Breast epithelium (tissue), 4 donors: ENCODE data around the gene RMDN3. TPM values are rescaled to one million over a fixed set of nuclear protein-coding genes. Genes with fewer than 3 reads are reported as not detected.

Experiments
- DNase-seq, 2 donors: peaks; one replicate each; pipeline ENCODE4 v3.0.0-alpha.2; 2019; ENCODE audit warnings: low spot score in 2 of 2
- H3K27ac ChIP-seq, 2 donors: fragments of 200-600 bp; sonication (generic) in 1 of 2; one replicate each; pipeline ENCODE4 v1.5.1; 2016 to 2019; ENCODE audit warnings: mild to moderate bottlenecking in 1 of 2
- H3K27me3 ChIP-seq, 2 donors: fragments of 200-600 bp; sonication (generic) in 1 of 2; one replicate each; pipeline versions ENCODE4 v1.5.1 to v1.6.0; 2017 to 2019; ENCODE audit warnings: control low read depth in 1 of 2, mild to moderate bottlenecking in 1 of 2
- H3K36me3 ChIP-seq: fragments of 200-600 bp; one replicate; pipeline ENCODE4 v1.5.1; 2019
- H3K4me1 ChIP-seq, 2 donors: fragments of 200-600 bp; sonication (generic); one replicate each; pipeline ENCODE4 v1.5.1; 2016 to 2019; ENCODE audit warnings: control low read depth in 1 of 2
- H3K4me3 ChIP-seq, 3 donors: fragments of 200-600 bp; sonication (generic); 1 replicate in 2 of 3; 2 replicates in 1 of 3; pipeline ENCODE4 v1.5.1; 2016 to 2019; ENCODE audit warnings: mild to moderate bottlenecking in 3 of 3, moderate library complexity in 2 of 3
- H3K9me3 ChIP-seq, 2 donors: fragments of 200-600 bp; sonication (generic) in 1 of 2; one replicate each; pipeline ENCODE4 v1.5.1; 2016 to 2019; ENCODE audit warnings: control low read depth in 1 of 2
- POLR2A ChIP-seq: fragments of 450-650 bp; IDR thresholded peaks from one replicate; pipeline ENCODE4 v1.6.1; 2016; ENCODE audit warnings: antibody characterized with exemption, mild to moderate bottlenecking, moderate library complexity
- POLR2AphosphoS5 ChIP-seq, 3 donors: sonication (generic); formaldehyde crosslinking; IDR thresholded peaks; one replicate each; pipeline ENCODE4 v1.6.1; 2017; ENCODE audit warnings: antibody characterized with exemption in 3 of 3
- intact Hi-C: fragments of 100-400 bp; cut with DNase I; formaldehyde crosslinking; loops from one replicate; pipeline ENCODE4 v1.15.1; 2023; ENCODE audit warnings: low total_unique reads
- total RNA-seq, 3 donors: library from RNA; depleted of rRNA; stranded (reverse); fragments of >200 nt; gene quantifications; one replicate each; pipeline ENCODE4 v1.1.0, GENCODE V29; 2016
- TF ChIP-seq, protein P1 (sequence below), 3 donors: fragments of 450-650 bp; IDR thresholded peaks; one replicate each; pipeline ENCODE4 v1.5.1; 2016 to 2017; ENCODE audit warnings: antibody characterized with exemption in 3 of 3, mild to moderate bottlenecking in 3 of 3, moderate library complexity in 3 of 3

The RMDN3 gene
- total RNA-seq, 3 donors from 2014 or later: 31.5 to 35.4 (median 34.4) TPM

DNA sequence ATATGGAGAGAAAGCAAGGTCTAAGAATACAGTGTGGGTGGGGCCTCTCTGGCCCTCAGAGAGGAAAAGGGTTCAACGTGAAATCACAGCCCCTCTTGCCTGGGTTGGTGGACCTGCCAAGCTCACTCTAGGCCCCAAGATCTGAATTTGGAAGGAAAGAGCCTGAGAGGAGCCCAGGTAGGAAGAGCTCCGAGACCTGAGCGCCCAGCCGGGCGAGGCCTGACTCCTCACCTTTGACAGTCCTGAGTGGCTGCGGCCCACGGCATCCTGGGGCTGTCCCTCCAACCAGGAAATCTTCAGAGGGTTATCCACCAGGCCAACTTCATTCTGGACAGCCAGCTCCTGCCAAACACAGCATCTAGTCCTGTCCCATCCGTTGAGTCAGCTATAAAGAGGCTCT lies 18.4 kb upstream of the RMDN3 start:
- Histone ChIP-seq H3K4me1 (peaks cover 9 to 12% of the 10 kb centered on the region in 2 donors), H3K36me3 (no peaks in the 10 kb centered on the region), H3K27me3 (no peaks in the 10 kb centered on the region), H3K4me3 (no peak overlapping the region), H3K9me3 (no peaks in the 10 kb centered on the region), H3K27ac (peak overlapping the region in 1 of 2 donors; percentile 21)
- intact Hi-C loops: no loop called here
- DNase-seq: no peak
- TF ChIP-seq POLR2AphosphoS5 (IDR thresholded peaks at IDR 0.05): no peak
- TF ChIP-seq, protein P1, sequence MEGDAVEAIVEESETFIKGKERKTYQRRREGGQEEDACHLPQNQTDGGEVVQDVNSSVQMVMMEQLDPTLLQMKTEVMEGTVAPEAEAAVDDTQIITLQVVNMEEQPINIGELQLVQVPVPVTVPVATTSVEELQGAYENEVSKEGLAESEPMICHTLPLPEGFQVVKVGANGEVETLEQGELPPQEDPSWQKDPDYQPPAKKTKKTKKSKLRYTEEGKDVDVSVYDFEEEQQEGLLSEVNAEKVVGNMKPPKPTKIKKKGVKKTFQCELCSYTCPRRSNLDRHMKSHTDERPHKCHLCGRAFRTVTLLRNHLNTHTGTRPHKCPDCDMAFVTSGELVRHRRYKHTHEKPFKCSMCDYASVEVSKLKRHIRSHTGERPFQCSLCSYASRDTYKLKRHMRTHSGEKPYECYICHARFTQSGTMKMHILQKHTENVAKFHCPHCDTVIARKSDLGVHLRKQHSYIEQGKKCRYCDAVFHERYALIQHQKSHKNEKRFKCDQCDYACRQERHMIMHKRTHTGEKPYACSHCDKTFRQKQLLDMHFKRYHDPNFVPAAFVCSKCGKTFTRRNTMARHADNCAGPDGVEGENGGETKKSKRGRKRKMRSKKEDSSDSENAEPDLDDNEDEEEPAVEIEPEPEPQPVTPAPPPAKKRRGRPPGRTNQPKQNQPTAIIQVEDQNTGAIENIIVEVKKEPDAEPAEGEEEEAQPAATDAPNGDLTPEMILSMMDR (IDR thresholded peaks at IDR 0.05): no peak

DNA sequence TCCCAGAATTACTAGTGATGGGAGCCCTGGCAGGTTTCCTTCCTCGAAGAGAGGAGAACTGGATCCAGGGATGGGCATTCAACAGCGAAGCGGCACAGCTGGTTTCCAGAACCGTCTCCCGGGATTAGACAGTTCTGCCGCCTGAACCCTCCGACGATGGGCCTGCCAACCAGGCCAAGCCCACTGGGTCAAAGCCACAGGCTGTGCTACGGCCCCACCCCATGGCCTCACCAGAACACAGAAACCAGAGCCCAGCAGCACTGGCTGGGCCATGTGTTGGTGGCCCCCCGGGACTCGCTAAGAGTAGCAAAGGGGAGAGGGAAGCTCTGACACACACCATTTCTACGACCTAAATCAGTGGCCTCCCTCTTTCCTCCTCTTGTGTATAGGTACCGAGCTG lies 17.0 kb upstream of the RMDN3 start:
- intact Hi-C loops: no loop called here
- no peak overlapping the region for H3K4me3 ChIP-seq
- no peak for DNase-seq
- TF ChIP-seq POLR2A (no peak), POLR2AphosphoS5 (IDR thresholded peaks at IDR 0.05) (no peak)
- TF ChIP-seq, protein P1 (IDR thresholded peaks at IDR 0.05): no peak
- no peaks in the 10 kb centered on the region for H3K27me3 ChIP-seq
- no peaks in the 10 kb centered on the region for H3K9me3 ChIP-seq
- H3K36me3 ChIP-seq: no peaks in the 10 kb centered on the region
- H3K27ac ChIP-seq: peak overlapping the region; percentile 92 to 93
- peaks cover 9% of the 10 kb centered on the region in 2 donors for H3K4me1 ChIP-seq

DNA sequence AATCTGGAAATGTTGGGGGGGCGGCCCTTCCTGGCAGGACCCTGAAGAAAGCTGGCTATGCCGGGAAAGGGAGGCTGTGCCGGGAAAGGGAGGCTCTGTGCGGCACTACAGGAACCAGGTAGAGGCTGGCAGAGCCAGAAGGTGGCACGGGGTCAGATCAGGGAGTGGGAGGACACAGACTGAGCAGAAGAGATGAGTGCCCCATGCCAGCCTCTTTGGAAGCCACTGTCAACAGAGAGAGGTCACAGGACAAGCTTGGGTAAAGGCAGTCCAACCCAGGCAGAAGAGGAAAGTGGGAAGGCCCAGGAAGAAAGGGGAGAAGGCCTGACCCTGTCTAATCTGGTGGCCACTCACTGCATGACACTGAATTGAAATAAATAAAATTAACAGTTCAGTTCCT lies 16.2 kb upstream of the RMDN3 start:
- Histone ChIP-seq H3K27ac (peak overlapping the region; percentile 92 to 93), H3K4me3 (peak overlapping the region in 2 of 3 donors; percentile 40 to 58), H3K27me3 (no peaks in the 10 kb centered on the region), H3K36me3 (no peaks in the 10 kb centered on the region), H3K4me1 (peaks cover 6 to 11% of the 10 kb centered on the region in 2 donors), H3K9me3 (no peaks in the 10 kb centered on the region)
- no peak for DNase-seq
- intact Hi-C loops: no loop called here
- TF ChIP-seq, protein P1 (IDR thresholded peaks at IDR 0.05): no peak

DNA sequence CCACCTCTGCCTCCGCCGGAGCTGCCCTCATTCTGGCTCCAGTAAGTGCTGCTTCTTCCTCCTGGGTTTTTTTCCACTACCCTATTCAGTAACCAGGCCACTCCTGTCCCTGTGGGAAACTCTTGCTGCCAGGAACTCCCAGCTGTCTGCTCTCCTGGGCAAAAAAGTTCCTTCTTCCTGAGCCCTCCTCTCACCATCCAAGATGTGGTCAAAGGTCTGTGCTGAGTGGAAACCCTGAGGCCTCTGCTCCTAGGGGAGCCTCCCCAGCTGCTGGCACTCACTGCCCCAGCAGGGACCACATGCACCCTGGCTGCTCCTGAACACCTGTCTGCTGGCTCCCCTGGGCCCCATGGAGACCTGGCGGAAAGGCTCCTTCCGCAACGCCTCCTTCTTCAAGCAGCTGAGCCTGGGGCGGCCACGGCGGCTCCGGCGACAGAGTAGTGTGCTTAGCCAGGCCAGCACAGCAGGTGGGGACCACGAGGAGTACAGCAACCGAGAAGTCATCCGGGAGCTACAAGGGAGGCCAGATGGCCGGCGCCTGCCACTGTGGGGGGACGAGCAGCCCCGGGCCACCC lies 15.2 kb upstream of the RMDN3 start:
- peak overlapping the region in 2 of 3 donors; percentile 40 to 58 for H3K4me3 ChIP-seq
- H3K4me1 ChIP-seq: peaks cover 7 to 11% of the 10 kb centered on the region in 2 donors

More for the DNA sequence above, 15.2 kb upstream of the RMDN3 start:
- TF ChIP-seq POLR2AphosphoS5 (IDR thresholded peaks at IDR 0.05): no peak
- TF ChIP-seq, protein P1 (IDR thresholded peaks at IDR 0.05): no peak
- no peak for TF ChIP-seq POLR2A
- no peaks in the 10 kb centered on the region for H3K9me3 ChIP-seq
- no peaks in the 10 kb centered on the region for H3K27me3 ChIP-seq
- intact Hi-C loops: no loop called here
- no peaks in the 10 kb centered on the region for H3K36me3 ChIP-seq
- peak overlapping the region; percentile 92 to 93 for H3K27ac ChIP-seq
- DNase-seq: peak in 1 of 2 donors; percentile 57
